ENCODE results near the gene GCAT. TPM values are rescaled to one million over a fixed set of nuclear protein-coding genes. Genes with fewer than 3 reads are reported as not detected.
"Not testable (repeated sequence)": the region's sequence is repeated elsewhere in the genome, so short reads cannot be mapped to it uniquely, and the experiment has no call there.

The GCAT gene
- total and polyA plus RNA-seq, 10 of the 15 experiments (the other 5 are each of a cell fraction or from before 2014, with no cell fraction given), result 0.95 to 34.3 (median 15.3) TPM

DNA sequence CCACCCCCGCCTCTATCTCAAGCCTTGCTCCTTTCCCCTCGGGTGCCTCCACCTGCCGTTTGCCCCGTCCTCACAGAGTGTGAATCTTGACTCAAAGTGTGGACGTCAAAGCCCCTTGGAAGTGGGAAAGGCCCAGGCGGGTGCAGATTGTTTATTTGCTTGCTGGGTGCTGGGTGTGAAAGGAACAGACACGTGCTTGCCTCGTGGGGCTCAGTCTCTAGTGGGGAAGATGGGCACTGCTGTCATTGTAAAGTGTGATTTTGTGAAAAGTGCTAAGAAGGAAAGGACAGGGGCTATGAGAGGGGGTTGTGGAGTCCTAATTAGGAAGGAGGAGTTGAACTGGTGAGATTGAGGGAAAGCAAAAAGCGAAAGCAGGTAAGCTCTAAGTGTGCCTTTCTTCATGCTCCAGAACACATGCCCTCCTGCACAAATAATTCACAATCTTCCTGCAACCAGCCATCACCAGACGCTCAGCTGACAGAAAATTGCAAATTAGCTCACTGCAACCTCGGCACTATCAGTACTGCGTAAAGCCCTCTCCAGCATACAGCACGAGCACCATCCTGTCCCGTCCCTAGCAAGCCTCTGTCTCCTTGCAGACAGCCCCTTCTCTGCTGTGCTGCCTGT, 9.7 kb upstream of the GCAT start (continued):
- TF ChIP-seq, protein P1, sequence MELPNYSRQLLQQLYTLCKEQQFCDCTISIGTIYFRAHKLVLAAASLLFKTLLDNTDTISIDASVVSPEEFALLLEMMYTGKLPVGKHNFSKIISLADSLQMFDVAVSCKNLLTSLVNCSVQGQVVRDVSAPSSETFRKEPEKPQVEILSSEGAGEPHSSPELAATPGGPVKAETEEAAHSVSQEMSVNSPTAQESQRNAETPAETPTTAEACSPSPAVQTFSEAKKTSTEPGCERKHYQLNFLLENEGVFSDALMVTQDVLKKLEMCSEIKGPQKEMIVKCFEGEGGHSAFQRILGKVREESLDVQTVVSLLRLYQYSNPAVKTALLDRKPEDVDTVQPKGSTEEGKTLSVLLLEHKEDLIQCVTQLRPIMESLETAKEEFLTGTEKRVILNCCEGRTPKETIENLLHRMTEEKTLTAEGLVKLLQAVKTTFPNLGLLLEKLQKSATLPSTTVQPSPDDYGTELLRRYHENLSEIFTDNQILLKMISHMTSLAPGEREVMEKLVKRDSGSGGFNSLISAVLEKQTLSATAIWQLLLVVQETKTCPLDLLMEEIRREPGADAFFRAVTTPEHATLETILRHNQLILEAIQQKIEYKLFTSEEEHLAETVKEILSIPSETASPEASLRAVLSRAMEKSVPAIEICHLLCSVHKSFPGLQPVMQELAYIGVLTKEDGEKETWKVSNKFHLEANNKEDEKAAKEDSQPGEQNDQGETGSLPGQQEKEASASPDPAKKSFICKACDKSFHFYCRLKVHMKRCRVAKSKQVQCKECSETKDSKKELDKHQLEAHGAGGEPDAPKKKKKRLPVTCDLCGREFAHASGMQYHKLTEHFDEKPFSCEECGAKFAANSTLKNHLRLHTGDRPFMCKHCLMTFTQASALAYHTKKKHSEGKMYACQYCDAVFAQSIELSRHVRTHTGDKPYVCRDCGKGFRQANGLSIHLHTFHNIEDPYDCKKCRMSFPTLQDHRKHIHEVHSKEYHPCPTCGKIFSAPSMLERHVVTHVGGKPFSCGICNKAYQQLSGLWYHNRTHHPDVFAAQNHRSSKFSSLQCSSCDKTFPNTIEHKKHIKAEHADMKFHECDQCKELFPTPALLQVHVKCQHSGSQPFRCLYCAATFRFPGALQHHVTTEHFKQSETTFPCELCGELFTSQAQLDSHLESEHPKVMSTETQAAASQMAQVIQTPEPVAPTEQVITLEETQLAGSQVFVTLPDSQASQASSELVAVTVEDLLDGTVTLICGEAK (IDR thresholded peaks at IDR 0.05; ENCODE audit: borderline replicate concordance), result no peak
- TF ChIP-seq MEF2B (IDR thresholded peaks at IDR 0.05; ENCODE audit: partially characterized antibody, poor library complexity, severe bottlenecking) (peak; percentile 37), SIX5 (IDR thresholded peaks at IDR 0.05; ENCODE audit: low read depth, low read length, severe bottlenecking) (no peak), IKZF2 (IDR thresholded peaks at IDR 0.05) (peak in 1 of 2 experiments; percentile 18; a peak in 1 of 4 replicates), MXI1 (IDR thresholded peaks at IDR 0.05; ENCODE audit: low read depth, low read length) (peak; percentile 97), BACH1 (IDR thresholded peaks at IDR 0.05; ENCODE audit: borderline replicate concordance) (no peak), NBN (IDR thresholded peaks at IDR 0.05) (0 out of 2 replicates have a peak, but pooled peaks have one; percentile 25), MTA2 (IDR thresholded peaks at IDR 0.05; ENCODE audit: low read depth) (0 out of 2 replicates have a peak, but pooled peaks have one; percentile 18)
- TF ChIP-seq, protein P2, sequence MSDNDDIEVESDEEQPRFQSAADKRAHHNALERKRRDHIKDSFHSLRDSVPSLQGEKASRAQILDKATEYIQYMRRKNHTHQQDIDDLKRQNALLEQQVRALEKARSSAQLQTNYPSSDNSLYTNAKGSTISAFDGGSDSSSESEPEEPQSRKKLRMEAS (IDR thresholded peaks at IDR 0.05; ENCODE audit: low read depth, low read length), result peak; percentile 41; the same call in 1 of the 2 replicates

DNA sequence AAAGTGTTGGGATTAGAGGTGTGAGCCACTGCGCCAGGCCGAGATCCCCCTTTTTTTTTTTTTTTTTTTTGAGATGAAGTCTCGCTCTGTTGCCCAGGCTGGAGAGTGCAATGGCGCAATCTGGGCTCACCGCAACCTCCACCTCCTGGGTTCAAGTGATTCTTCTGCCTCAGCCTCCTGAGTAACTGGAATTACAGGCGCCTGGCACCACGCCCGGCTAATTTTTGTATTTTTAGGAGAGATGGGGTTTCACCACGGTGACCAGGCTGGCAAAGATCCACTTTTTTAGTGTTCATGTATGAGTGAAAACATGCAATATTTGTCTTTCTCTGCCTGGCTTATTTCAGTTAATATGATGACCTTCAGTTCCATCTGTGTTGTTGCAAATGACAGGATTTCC, 7.8 kb upstream of the GCAT start:
- peaks cover 2 to 16% of the 10 kb centered on the region in 2 experiments for H3K27me3 ChIP-seq (replicated peaks in 1 of 2; ENCODE audit: control insufficient read depth in 2 of 2, insufficient read depth in 2 of 2, low read length in 1 of 2)
- in situ Hi-C loops (cut with MboI); POLR2A ChIA-PET; ATAC-seq; H2AFZ ChIP-seq (ENCODE audit: control insufficient read depth, low read depth, low read length); H3K36me3 ChIP-seq (ENCODE audit: control insufficient read depth in 2 of 2, insufficient read depth in 2 of 2, low read length in 1 of 2); H4K20me1 ChIP-seq (ENCODE audit: control insufficient read depth, insufficient read depth); SMC1A ChIA-PET (ENCODE audit: uncharacterized antibody, unreplicated experiment); intact Hi-C loops (cut with micrococcal nuclease; ENCODE audit: unreplicated experiment); H3K9ac ChIP-seq (ENCODE audit: control insufficient read depth, insufficient read depth, low read length); H3K27ac ChIP-seq (ENCODE audit: control insufficient read depth, insufficient read depth); H3K9me3 ChIP-seq (replicated peaks; ENCODE audit: control insufficient read depth, insufficient read depth, low read length); H3K4me2 ChIP-seq (ENCODE audit: control insufficient read depth, insufficient read depth); H3K79me2 ChIP-seq (ENCODE audit: control insufficient read depth, insufficient read depth, low read length); BruUV-seq (replicated peaks); H3K4me3 ChIP-seq; FAIRE-seq; CTCF ChIA-PET; DNase-seq (ENCODE audit: low read depth, low spot score); H3K4me1 ChIP-seq (ENCODE audit: control insufficient read depth, insufficient read depth, low read length): not testable (repeated sequence)
- 60% methylated on average over 6 of the region's 9 CpGs for WGBS (ENCODE audit: insufficient coverage, insufficient replicate concordance, low lambda C conversion rate, missing lambda C conversion rate)
- RAD21 ChIA-PET (ENCODE audit: unreplicated experiment), result interaction anchor here (0.7 kb wide), 1 partner anchor 784 kb away, joined by 3 read pairs; no protein-coding TSS in a partner anchor

Measured in GM12878 (cell line).